Erythroblast (primary cell): Measurements from ENCODE around the gene FHAD1.
A peak's percentile ranks its signal among the peaks of the same experiment; 100 is the strongest.

ENCODE experiments used
- DNase-seq, 2 experiments: peaks; one replicate each; lab custom pipeline; 2025; lab: John Stamatoyannopoulos, UW
- GATA1 ChIP-seq: IDR thresholded peaks from 2 replicates; pipeline ENCODE4 v1.6.1; 2011; ENCODE audit warnings: low read depth, mild to moderate bottlenecking, control low read depth, low read length, moderate library complexity
- POLR2A ChIP-seq: IDR thresholded peaks from 2 replicates; pipeline ENCODE4 v1.6.1; 2011; ENCODE audit warnings: mild to moderate bottlenecking, low read length

The FHAD1 gene

GRCh38 chr1:15245593-15246360 is 1.2 kb upstream of the FHAD1 start:
- DNase-seq: no peak
- no peak for TF ChIP-seq POLR2A
- no peak for TF ChIP-seq GATA1

GRCh38 chr1:15248216-15248615 is 1.2 kb downstream of the FHAD1 start:
- TF ChIP-seq POLR2A: no peak
- TF ChIP-seq GATA1: no peak
- no peak for DNase-seq

- TF ChIP-seq POLR2A (no peak), GATA1 (no peak)
- no peak for DNase-seq
Measured at GRCh38 chr1:15249081-15249480, 2.1 kb downstream of the FHAD1 start.

- DNase-seq: no peak
- TF ChIP-seq POLR2A (no peak), GATA1 (no peak)
Measured at GRCh38 chr1:15251857-15252835, 5.1 kb downstream of the FHAD1 start.

- no peak for TF ChIP-seq POLR2A
- no peak for TF ChIP-seq GATA1
- no peak for DNase-seq
Measured at GRCh38 chr1:15254559-15254958, 7.5 kb downstream of the FHAD1 start.

GRCh38 chr1:15255582-15256149 is 8.6 kb downstream of the FHAD1 start:
- TF ChIP-seq GATA1 (no peak), POLR2A (no peak)

GRCh38 chr1:15256584-15256983 is 9.6 kb downstream of the FHAD1 start:
- no peak for DNase-seq
- no peak for TF ChIP-seq POLR2A
- TF ChIP-seq GATA1: no peak

More at GRCh38 chr1:15255582-15256149, 8.6 kb downstream of the FHAD1 start:
- no peak for DNase-seq

GRCh38 chr1:15257309-15257708 is 10.3 kb downstream of the FHAD1 start:
- no peak for TF ChIP-seq GATA1
- no peak for TF ChIP-seq POLR2A
- no peak for DNase-seq

GRCh38 chr1:15258833-15259621 is 12.0 kb downstream of the FHAD1 start:
- DNase-seq: peak in 1 of 2 experiments; percentile 34

GRCh38 chr1:15259622-15260007 is 12.6 kb downstream of the FHAD1 start:
- DNase-seq: no peak

More at GRCh38 chr1:15258833-15259621, 12.0 kb downstream of the FHAD1 start:
- TF ChIP-seq GATA1: no peak
- TF ChIP-seq POLR2A: no peak

GRCh38 chr1:15260418-15261154 is 13.6 kb downstream of the FHAD1 start:
- no peak for TF ChIP-seq GATA1
- no peak for TF ChIP-seq POLR2A
- DNase-seq: no peak

More at GRCh38 chr1:15259622-15260007, 12.6 kb downstream of the FHAD1 start:
- TF ChIP-seq POLR2A (no peak), GATA1 (no peak)
